Upper lobe of right lung (tissue), 1 donor: ENCODE results near the gene INO80B. TPM values are rescaled to one million over a fixed set of nuclear protein-coding genes. Genes with fewer than 3 reads are reported as not detected.

Experiments used
- ATAC-seq: fragments of 200-7000 bp; cut with Tn5 transposase; one replicate; pipeline ENCODE4 v1.9.1; 2020; ENCODE audit warnings: mild to moderate bottlenecking, moderate library complexity
- DNase-seq: peaks from one replicate; pipeline ENCODE4 v3.0.0-alpha.2; 2020
- H3K27ac ChIP-seq: fragments of 200-600 bp; one replicate; pipeline ENCODE4 v1.8.0; 2022
- H3K27me3 ChIP-seq: fragments of 200-600 bp; one replicate; pipeline ENCODE4 v1.8.0; 2022; ENCODE audit warnings: mild to moderate bottlenecking
- H3K36me3 ChIP-seq: fragments of 200-600 bp; one replicate; pipeline ENCODE4 v1.8.0; 2022
- H3K4me1 ChIP-seq: fragments of 200-600 bp; one replicate; pipeline ENCODE4 v1.8.0; 2022
- H3K4me3 ChIP-seq: fragments of 200-600 bp; one replicate; pipeline ENCODE4 v1.8.0; 2022; ENCODE audit warnings: mild to moderate bottlenecking
- H3K9me3 ChIP-seq: fragments of 200-600 bp; one replicate; pipeline ENCODE4 v1.8.0; 2022
- intact Hi-C: fragments of 100-400 bp; cut with DNase I; formaldehyde crosslinking; loops from one replicate; pipeline ENCODE4 v1.11.0; 2022
- long read RNA-seq: library from polyadenylated mRNA; unstranded; transcript quantifications from one replicate; pipeline ENCODE4 v2.0.0, GENCODE V29; 2021
- total RNA-seq: library from RNA; stranded (reverse); fragmentation: NEBNext Ultra II Directional; extraction: Animal tissue kit (Norgen Biotek cat#: 25700); gene quantifications from one replicate; pipeline ENCODE4 v1.2.1, GENCODE V29; 2021
- TF ChIP-seq, protein P1 (sequence below): fragments of 200-600 bp; IDR thresholded peaks from one replicate; pipeline ENCODE4 v1.8.0; 2022; ENCODE audit warnings: antibody characterized with exemption
- donor health status: DM: no; HTN: yes; CAD: no; lungs with severe emphysema.

Gene INO80B
- total RNA-seq, result 30.2 TPM
- long read RNA-seq, transcript INO80B-201 (5 exons, 1,261 nt), result major isoform, 10 of 13 reads
- long read RNA-seq, partial matches to known transcripts, result 1 of 13 reads
- long read RNA-seq, other reads (novel, unspliced or antisense), result 0 of 13 reads

DNA sequence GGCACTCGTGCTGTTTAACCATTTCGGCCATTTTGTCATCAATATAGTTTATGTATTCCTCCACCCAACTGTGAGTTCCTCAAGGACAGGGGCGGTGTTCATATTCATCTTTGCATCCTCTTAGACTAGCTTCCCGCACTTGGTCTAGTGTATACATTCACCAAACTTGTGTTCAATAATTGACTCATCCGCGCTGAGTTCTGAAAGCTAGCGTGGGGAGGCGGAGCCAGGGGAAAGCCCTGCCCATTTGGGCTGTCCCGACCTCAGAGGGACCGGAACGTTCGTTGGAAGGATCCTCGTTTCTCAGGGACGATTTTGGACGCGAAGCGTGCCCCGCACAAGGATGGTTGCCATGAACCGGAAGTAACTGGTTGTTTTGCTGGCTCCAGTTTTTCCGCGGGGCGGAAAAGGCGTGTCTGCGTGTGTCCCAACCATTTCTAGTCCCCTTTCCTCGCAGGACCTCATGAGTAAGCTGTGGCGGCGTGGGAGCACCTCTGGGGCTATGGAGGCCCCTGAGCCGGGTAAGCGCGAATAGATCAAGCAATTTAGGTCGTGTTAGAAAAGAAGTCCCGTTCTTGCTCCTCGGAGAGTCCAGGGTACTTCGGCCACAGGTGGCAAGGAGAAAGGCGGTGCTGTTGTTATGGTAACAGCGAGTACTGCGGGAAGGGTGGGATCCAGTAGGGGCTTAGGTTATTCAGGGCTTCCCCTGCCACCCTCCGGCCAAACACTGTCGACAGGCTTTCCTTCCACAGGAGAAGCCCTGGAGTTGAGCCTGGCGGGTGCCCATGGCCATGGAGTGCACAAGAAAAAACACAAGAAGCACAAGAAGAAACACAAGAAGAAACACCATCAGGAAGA, at the start of gene INO80B:
Gene INO80B (plus strand): TSS at position 434 of the 858 bp plus-strand sequence. CDS start 30 bp downstream, at position 464.
- Histone ChIP-seq H3K27me3 (no peaks in the 10 kb centered on the region), H3K4me1 (peaks cover 33% of the 10 kb centered on the region), H3K9me3 (no peaks in the 10 kb centered on the region), H3K36me3 (no peaks in the 10 kb centered on the region), H3K4me3 (peak within 1 kb of the TSS; percentile 71), H3K27ac (peak within 1 kb of the TSS; percentile 75)
- ATAC-seq, result peak; percentile 81
- intact Hi-C loops, result no loop called here
- TF ChIP-seq, protein P1, sequence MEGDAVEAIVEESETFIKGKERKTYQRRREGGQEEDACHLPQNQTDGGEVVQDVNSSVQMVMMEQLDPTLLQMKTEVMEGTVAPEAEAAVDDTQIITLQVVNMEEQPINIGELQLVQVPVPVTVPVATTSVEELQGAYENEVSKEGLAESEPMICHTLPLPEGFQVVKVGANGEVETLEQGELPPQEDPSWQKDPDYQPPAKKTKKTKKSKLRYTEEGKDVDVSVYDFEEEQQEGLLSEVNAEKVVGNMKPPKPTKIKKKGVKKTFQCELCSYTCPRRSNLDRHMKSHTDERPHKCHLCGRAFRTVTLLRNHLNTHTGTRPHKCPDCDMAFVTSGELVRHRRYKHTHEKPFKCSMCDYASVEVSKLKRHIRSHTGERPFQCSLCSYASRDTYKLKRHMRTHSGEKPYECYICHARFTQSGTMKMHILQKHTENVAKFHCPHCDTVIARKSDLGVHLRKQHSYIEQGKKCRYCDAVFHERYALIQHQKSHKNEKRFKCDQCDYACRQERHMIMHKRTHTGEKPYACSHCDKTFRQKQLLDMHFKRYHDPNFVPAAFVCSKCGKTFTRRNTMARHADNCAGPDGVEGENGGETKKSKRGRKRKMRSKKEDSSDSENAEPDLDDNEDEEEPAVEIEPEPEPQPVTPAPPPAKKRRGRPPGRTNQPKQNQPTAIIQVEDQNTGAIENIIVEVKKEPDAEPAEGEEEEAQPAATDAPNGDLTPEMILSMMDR, result no peak
- peak; percentile 96 for DNase-seq

DNA sequence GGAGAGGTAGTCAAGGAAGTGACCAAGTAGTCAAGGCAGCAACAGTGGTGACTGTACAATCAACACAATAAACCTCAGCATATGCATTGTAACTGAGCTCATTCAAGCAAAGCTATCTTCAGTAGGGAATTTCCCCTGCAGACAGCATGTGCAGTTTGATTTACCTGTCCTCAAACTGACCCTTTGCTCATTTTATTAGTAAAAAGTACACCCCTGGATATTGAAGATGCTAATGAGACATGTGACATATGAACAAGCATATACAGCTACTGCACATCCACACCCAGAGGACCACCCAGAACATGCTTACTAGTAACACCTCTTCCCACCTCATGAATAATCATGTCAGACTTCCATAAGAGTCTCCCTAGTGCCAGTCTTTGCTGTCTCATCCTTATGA, 48.9 kb upstream of the INO80B start:
- intact Hi-C loops, result no loop called here
- TF ChIP-seq, protein P1, result no peak
- DNase-seq (no peak), ATAC-seq (no peak)
- Histone ChIP-seq H3K4me3 (no peak overlapping the region), H3K27me3 (no peaks in the 10 kb centered on the region), H3K9me3 (no peaks in the 10 kb centered on the region), H3K36me3 (no peaks in the 10 kb centered on the region), H3K4me1 (no peaks in the 10 kb centered on the region), H3K27ac (no peak overlapping the region)

DNA sequence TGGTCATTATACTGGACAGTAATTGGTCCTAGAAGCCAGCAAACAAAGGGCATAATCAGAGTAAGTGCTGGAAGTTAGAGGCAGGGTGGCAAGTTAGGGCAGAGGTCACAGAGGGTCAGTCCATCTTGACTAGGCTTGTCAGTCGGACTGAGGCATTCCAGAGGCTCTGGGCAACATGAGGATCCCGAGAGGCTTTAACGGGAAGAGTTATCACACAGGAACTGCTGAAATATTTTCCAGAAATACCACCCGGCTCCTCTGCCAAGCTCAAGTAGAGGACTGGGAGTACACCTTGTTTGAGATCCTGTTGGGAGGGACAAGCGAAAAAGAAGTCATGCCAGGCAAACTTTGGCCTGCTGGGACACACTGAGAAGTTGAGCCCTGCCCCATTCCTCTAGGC, 47.2 kb upstream of the INO80B start:
- Histone ChIP-seq H3K9me3 (no peaks in the 10 kb centered on the region), H3K4me1 (no peaks in the 10 kb centered on the region), H3K27me3 (no peaks in the 10 kb centered on the region), H3K4me3 (no peak overlapping the region), H3K36me3 (no peaks in the 10 kb centered on the region), H3K27ac (no peak overlapping the region)
- DNase-seq (no peak), ATAC-seq (no peak)
- intact Hi-C loops, result no loop called here
- TF ChIP-seq, protein P1, result no peak

DNA sequence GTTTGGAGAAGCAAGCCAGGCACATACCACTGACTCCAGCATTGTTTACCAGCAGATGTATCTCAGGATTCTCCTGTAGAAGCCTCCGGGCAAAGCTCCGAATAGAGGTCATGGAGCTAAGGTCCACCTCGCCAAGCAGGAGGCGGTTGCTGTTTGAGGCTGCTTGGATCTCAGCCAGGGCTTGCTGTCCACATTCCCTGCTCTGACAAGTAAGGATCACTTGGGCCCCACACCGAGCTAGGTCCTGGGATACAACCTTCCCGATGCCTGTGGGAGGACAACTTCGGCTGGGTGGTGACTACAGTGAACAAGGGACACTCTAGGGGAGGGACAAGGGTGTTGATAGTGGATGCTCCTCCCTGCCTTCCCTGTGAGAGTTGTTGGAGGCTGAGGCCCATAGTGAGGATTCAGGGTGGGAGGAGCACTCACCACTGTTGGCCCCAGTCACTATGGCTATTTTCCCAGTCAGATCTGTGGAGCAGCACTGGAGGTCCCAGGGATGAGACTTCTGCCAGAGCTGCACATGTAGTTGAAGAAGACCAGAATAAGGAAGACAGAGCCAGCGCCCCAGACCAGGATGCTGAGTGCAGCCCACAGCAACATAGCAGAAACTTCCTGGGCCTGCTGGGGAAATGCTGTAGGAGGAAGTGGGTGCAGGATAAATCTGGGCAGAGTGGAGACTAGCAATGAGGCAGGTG, 41.7 kb upstream of the INO80B start:
- TF ChIP-seq, protein P1, result no peak
- DNase-seq (no peak), ATAC-seq (no peak)
- Histone ChIP-seq H3K4me1 (peaks cover 17% of the 10 kb centered on the region), H3K9me3 (no peaks in the 10 kb centered on the region), H3K4me3 (no peak overlapping the region), H3K27me3 (no peaks in the 10 kb centered on the region), H3K36me3 (no peaks in the 10 kb centered on the region), H3K27ac (no peak overlapping the region)
- intact Hi-C loops, result no loop called here

DNA sequence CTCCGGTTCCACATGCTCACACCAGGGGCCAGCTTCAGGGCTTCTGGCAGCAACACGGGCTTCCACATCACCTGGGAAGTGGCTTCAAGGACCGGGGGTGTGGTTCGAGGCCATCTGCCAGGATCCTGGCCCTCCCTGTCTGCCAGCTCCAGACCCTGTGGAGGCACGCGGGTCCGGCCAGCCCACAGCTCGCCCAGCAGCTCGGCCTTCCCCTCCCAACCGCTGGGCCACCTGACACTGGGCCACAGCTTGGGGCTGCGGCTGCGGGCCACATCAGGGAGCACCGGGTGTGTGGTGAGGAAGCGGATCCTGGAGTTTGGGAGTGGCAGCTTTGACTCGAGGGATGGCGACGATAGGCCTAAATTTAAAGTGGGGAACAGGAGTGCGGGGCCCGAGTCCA, 40.4 kb upstream of the INO80B start:
- peak; percentile 8 for ATAC-seq
- intact Hi-C loops, result no loop called here
- TF ChIP-seq, protein P1, result no peak
- H3K4me1 ChIP-seq, result peaks cover 17% of the 10 kb centered on the region
- H3K9me3 ChIP-seq, result no peaks in the 10 kb centered on the region
- H3K27me3 ChIP-seq, result no peaks in the 10 kb centered on the region
- H3K27ac ChIP-seq, result no peak overlapping the region
- no peaks in the 10 kb centered on the region for H3K36me3 ChIP-seq
- peak overlapping the region; percentile 69 for H3K4me3 ChIP-seq
- DNase-seq, result no peak
